ENCODE results near the gene KCNH2. TPM values are rescaled to one million over a fixed set of nuclear protein-coding genes. Genes with fewer than 3 reads are reported as not detected.

KCNH2 gene
- polyA plus RNA-seq, 3 donors: not detected

GRCh38 chr7:151024435-151025056, 46.4 kb upstream of the KCNH2 start, which contains the start of gene ATG9B:
TSS of gene ATG9B (minus strand) at chr7:151024494. CDS start at chr7:151024423, 71 bp downstream.
- Mint-ChIP-seq H3K4me1 (peaks cover 19% of the 10 kb centered on the region), H3K9me3 (peaks cover 0 to 2% (median 1%) of the 10 kb centered on the region in 7 donors), H3K36me3 (no peaks in the 10 kb centered on the region), H3K27me3 (ENCODE audit: low read depth in 3 of 3) (peaks cover 29 to 50% (median 31%) of the 10 kb centered on the region in 3 donors), H3K4me3 (no peak within 1 kb of the TSS), H3K27ac (peak within 1 kb of the TSS in 1 of 7 donors; percentile 27)
- peaks cover 11 to 24% of the 10 kb centered on the region in 2 donors for H3K27me3 ChIP-seq (ENCODE audit: control insufficient read depth in 2 of 2, insufficient read depth in 2 of 2, low read length in 2 of 2)
- H3K4me1 ChIP-seq (ENCODE audit: control insufficient read depth in 1 of 2, insufficient read depth in 2 of 2, low read length in 2 of 2): peaks cover 14 to 18% of the 10 kb centered on the region in 2 donors
- H3K36me3 ChIP-seq (replicated peaks in 1 of 2; ENCODE audit: control insufficient read depth in 1 of 2, insufficient read depth in 2 of 2, low read length in 2 of 2): no peaks in the 10 kb centered on the region
- H3K27ac ChIP-seq (ENCODE audit: low read depth in 1 of 2, low read length in 2 of 2): no peak within 1 kb of the TSS
- H3K9ac ChIP-seq (ENCODE audit: insufficient read depth, low read length, poor library complexity, severe bottlenecking): no peak within 1 kb of the TSS
- no peak within 1 kb of the TSS for H3K4me3 ChIP-seq (replicated peaks in 1 of 3; ENCODE audit: low read depth in 2 of 3, low read length in 3 of 3)
- H4K20me1 ChIP-seq (ENCODE audit: insufficient read depth, low read length): no peaks in the 10 kb centered on the region
- peaks cover 0 to 6% of the 10 kb centered on the region in 2 donors for H3K9me3 ChIP-seq (replicated peaks in 1 of 2; ENCODE audit: control insufficient read depth in 1 of 2, insufficient read depth in 1 of 2, low read length in 2 of 2)
- no peak within 1 kb of the TSS for H3K4me2 ChIP-seq (replicated peaks; ENCODE audit: extremely low read depth, low read length, poor library complexity, severe bottlenecking)
- no peak for DNase-seq
- intact Hi-C loops (cut with micrococcal nuclease): loop anchor here in 1 of 2 donors (5.0 kb wide), 1 partner anchor 88 kb away; no protein-coding TSS in a partner anchor
- no peak for TF ChIP-seq CTCF (IDR thresholded peaks at IDR 0.05)
- H3K79me2 ChIP-seq (ENCODE audit: insufficient read depth, low read length): peaks cover 4% of the 10 kb centered on the region
- WGBS (ENCODE audit: insufficient coverage): no CpG with 5 or more reads among the region's 4 CpGs
- no peak within 1 kb of the TSS for H2AFZ ChIP-seq (ENCODE audit: insufficient read depth, low read depth, low read length, poor library complexity, severe bottlenecking)

- no peak overlapping the region for H3K4me3 Mint-ChIP-seq
- H3K9ac ChIP-seq (ENCODE audit: insufficient read depth, low read length, poor library complexity, severe bottlenecking): no peak overlapping the region
- peaks cover 0 to 10% (median 5%) of the 10 kb centered on the region in 7 donors for H3K9me3 Mint-ChIP-seq
- intact Hi-C loops (cut with micrococcal nuclease): no loop called here
- peaks cover 17% of the 10 kb centered on the region for H3K4me1 Mint-ChIP-seq
- H3K4me3 ChIP-seq (replicated peaks in 1 of 3; ENCODE audit: low read depth in 2 of 3, low read length in 3 of 3): no peak overlapping the region
- H3K4me2 ChIP-seq (replicated peaks; ENCODE audit: extremely low read depth, low read length, poor library complexity, severe bottlenecking): no peak overlapping the region
- H4K20me1 ChIP-seq (ENCODE audit: insufficient read depth, low read length): no peaks in the 10 kb centered on the region
- H3K36me3 Mint-ChIP-seq: peaks cover under 1 to 3% of the 10 kb centered on the region in 2 donors
- peaks cover 14 to 19% of the 10 kb centered on the region in 2 donors for H3K4me1 ChIP-seq (ENCODE audit: control insufficient read depth in 1 of 2, insufficient read depth in 2 of 2, low read length in 2 of 2)
- no peak overlapping the region for H3K27ac Mint-ChIP-seq
- WGBS (ENCODE audit: insufficient coverage): 80% methylated on average over 7 of the region's 10 CpGs
- TF ChIP-seq CTCF (IDR thresholded peaks at IDR 0.05): no peak
- H3K27me3 ChIP-seq (ENCODE audit: control insufficient read depth in 2 of 2, insufficient read depth in 2 of 2, low read length in 2 of 2): peaks cover 22 to 36% of the 10 kb centered on the region in 2 donors
- peaks cover 0 to 6% of the 10 kb centered on the region in 2 donors for H3K9me3 ChIP-seq (replicated peaks in 1 of 2; ENCODE audit: control insufficient read depth in 1 of 2, insufficient read depth in 1 of 2, low read length in 2 of 2)
- no peak overlapping the region for H3K27ac ChIP-seq (ENCODE audit: low read depth in 1 of 2, low read length in 2 of 2)
- no peaks in the 10 kb centered on the region for H3K79me2 ChIP-seq (ENCODE audit: insufficient read depth, low read length)
- H3K36me3 ChIP-seq (replicated peaks in 1 of 2; ENCODE audit: control insufficient read depth in 1 of 2, insufficient read depth in 2 of 2, low read length in 2 of 2): no peaks in the 10 kb centered on the region
- DNase-seq: no peak
- peaks cover 41 to 64% (median 43%) of the 10 kb centered on the region in 3 donors for H3K27me3 Mint-ChIP-seq (ENCODE audit: low read depth in 3 of 3)
- H2AFZ ChIP-seq (ENCODE audit: insufficient read depth, low read depth, low read length, poor library complexity, severe bottlenecking): no peak overlapping the region
Observed at GRCh38 chr7:151023232-151023631, 45.1 kb upstream of the KCNH2 start.
